Ascending aorta (tissue), 2 donors: ENCODE data around the gene APC. TPM values are rescaled to one million over a fixed set of nuclear protein-coding genes. Genes with fewer than 3 reads are reported as not detected.

ENCODE experiments used
- DNase-seq, 2 donors: peaks; one replicate each; pipeline ENCODE4 v3.0.0-alpha.2; 2019; ENCODE audit warnings: low spot score in 2 of 2
- H3K27ac ChIP-seq, 2 donors: fragments of 200-600 bp; sonication (generic); one replicate each; pipeline ENCODE4 v1.5.1; 2016 to 2017; ENCODE audit warnings: mild to moderate bottlenecking in 1 of 2
- H3K27me3 ChIP-seq: fragments of 200-600 bp; sonication (generic); one replicate; pipeline ENCODE4 v1.5.1; 2017
- H3K36me3 ChIP-seq, 2 donors: fragments of 200-600 bp; sonication (generic); one replicate each; pipeline ENCODE4 v1.5.1; 2016
- H3K4me1 ChIP-seq, 2 donors: fragments of 200-600 bp; sonication (generic); one replicate each; pipeline ENCODE4 v1.5.1; 2016 to 2017; ENCODE audit warnings: mild to moderate bottlenecking in 1 of 2
- H3K4me3 ChIP-seq, 2 donors: fragments of 200-600 bp; sonication (generic); one replicate each; pipeline ENCODE4 v1.5.1; 2016 to 2017; ENCODE audit warnings: mild to moderate bottlenecking in 1 of 2
- H3K9me3 ChIP-seq, 2 donors: fragments of 200-600 bp; sonication (generic); one replicate each; pipeline ENCODE4 v1.5.1; 2016
- CTCF ChIP-seq, 3 experiments: fragments of 200-600 bp in 2 of 3; fragments of 450-650 bp in 1 of 3; sonication (generic) in 2 of 3; IDR thresholded peaks; one replicate each; pipeline ENCODE4 v1.5.1; 2016 to 2019; ENCODE audit warnings: antibody characterized with exemption in 3 of 3, mild to moderate bottlenecking in 1 of 3, moderate library complexity in 1 of 3
- intact Hi-C: fragments of 100-400 bp; cut with DNase I; formaldehyde crosslinking; loops from one replicate; pipeline ENCODE4 v1.15.1; 2023
- total RNA-seq: library from RNA; depleted of rRNA; stranded (reverse); fragments of >200 nt; gene quantifications from one replicate; pipeline ENCODE4 v1.1.0, GENCODE V29; 2016

Gene APC
- total RNA-seq, 1 donor from 2014 or later: 197 TPM

- Histone ChIP-seq H3K4me1 (no peaks in the 10 kb centered on the region), H3K4me3 (no peak overlapping the region), H3K36me3 (no peaks in the 10 kb centered on the region), H3K27me3 (no peaks in the 10 kb centered on the region), H3K9me3 (no peaks in the 10 kb centered on the region), H3K27ac (no peak overlapping the region)
- DNase-seq: no peak
- intact Hi-C loops: no loop called here
- TF ChIP-seq CTCF (IDR thresholded peaks at IDR 0.05): no peak
These were observed 39.9 kb upstream of the APC start for GRCh38 chr5:112697833-112698232.

GRCh38 chr5:112703866-112704820 is 33.5 kb upstream of the APC start:
- Histone ChIP-seq H3K4me3 (no peak overlapping the region), H3K9me3 (no peaks in the 10 kb centered on the region), H3K27ac (no peak overlapping the region), H3K36me3 (no peaks in the 10 kb centered on the region), H3K27me3 (no peaks in the 10 kb centered on the region), H3K4me1 (peaks cover 0 to 2% of the 10 kb centered on the region in 2 donors)
- no peak for DNase-seq
- intact Hi-C loops: loop anchor here (5.0 to 10.0 kb wide), 2 partner anchors 152 to 591 kb away; no protein-coding TSS in a partner anchor
- no peak for TF ChIP-seq CTCF (IDR thresholded peaks at IDR 0.05)

GRCh38 chr5:112706446-112707016 is 31.2 kb upstream of the APC start:
- no peak for TF ChIP-seq CTCF (IDR thresholded peaks at IDR 0.05)
- peak overlapping the region; percentile 82 to 92 for H3K4me3 ChIP-seq
- DNase-seq: no peak
- no peaks in the 10 kb centered on the region for H3K9me3 ChIP-seq
- no peaks in the 10 kb centered on the region for H3K27me3 ChIP-seq
- H3K36me3 ChIP-seq: no peaks in the 10 kb centered on the region
- intact Hi-C loops: loop anchor here (1.0 to 10.0 kb wide), 5 partner anchors 22 to 588 kb away; partner anchors contain the start of gene REEP5
- H3K27ac ChIP-seq: peak overlapping the region; percentile 40 to 91
- H3K4me1 ChIP-seq: peaks cover 0 to 20% of the 10 kb centered on the region in 2 donors

GRCh38 chr5:112707187-112708102 is 30.2 kb upstream of the APC start:
- H3K36me3 ChIP-seq: no peaks in the 10 kb centered on the region
- peak overlapping the region; percentile 89 to 91 for H3K27ac ChIP-seq
- DNase-seq: peak; percentile 92 to 99
- H3K4me1 ChIP-seq: peaks cover 0 to 20% of the 10 kb centered on the region in 2 donors
- H3K9me3 ChIP-seq: no peaks in the 10 kb centered on the region
- no peaks in the 10 kb centered on the region for H3K27me3 ChIP-seq
- peak overlapping the region; percentile 82 to 92 for H3K4me3 ChIP-seq
- intact Hi-C loops: loop anchor here (1.0 to 10.0 kb wide), 5 partner anchors 23 to 587 kb away; partner anchors contain the start of gene REEP5
- peak in 1 of 3 experiments; percentile 15 for TF ChIP-seq CTCF (IDR thresholded peaks at IDR 0.05)

GRCh38 chr5:112708103-112708622 is 29.5 kb upstream of the APC start:
- H3K4me3 ChIP-seq: peak overlapping the region; percentile 82 to 92
- no peaks in the 10 kb centered on the region for H3K27me3 ChIP-seq
- TF ChIP-seq CTCF (IDR thresholded peaks at IDR 0.05): no peak
- no peak for DNase-seq
- H3K9me3 ChIP-seq: no peaks in the 10 kb centered on the region
- no peaks in the 10 kb centered on the region for H3K36me3 ChIP-seq
- peak overlapping the region; percentile 89 to 91 for H3K27ac ChIP-seq
- intact Hi-C loops: loop anchor here (5.0 to 10.0 kb wide), 3 partner anchors 49 to 587 kb away; partner anchors contain the start of gene REEP5
- H3K4me1 ChIP-seq: peaks cover 0 to 20% of the 10 kb centered on the region in 2 donors
